ENCODE results near the gene TRIM59.

TRIM59 gene

GRCh38 chr3:160427832-160428424 is 21.7 kb downstream of the TRIM59 start:
- peaks cover 64% of the 10 kb centered on the region; the same call in 1 of the 2 replicates for H3K36me3 ChIP-seq (ENCODE audit: insufficient read depth)
- peaks cover 73% of the 10 kb centered on the region for H3K79me2 ChIP-seq (ENCODE audit: insufficient read depth, low read depth)
- no peak overlapping the region for H3K4me3 ChIP-seq (IDR thresholded peaks at IDR 0.05; ENCODE audit: insufficient read depth, low read depth, low read length)
- no peak overlapping the region for H2AFZ ChIP-seq (ENCODE audit: low read depth)
- H3K9ac ChIP-seq, result no peak overlapping the region
- no peaks in the 10 kb centered on the region for H3K27me3 ChIP-seq (ENCODE audit: insufficient read depth, low read depth)
- H3K4me2 ChIP-seq, result no peak overlapping the region
- H3K27ac ChIP-seq, result no peak overlapping the region
- no peak for TF ChIP-seq CTCF (conservative IDR thresholded peaks at IDR 0.05; ENCODE audit: low read depth, low read length)
- H4K20me1 ChIP-seq (ENCODE audit: insufficient read depth), result peaks cover 12% of the 10 kb centered on the region; the same call in 1 of the 2 replicates
- peaks cover 9% of the 10 kb centered on the region for H3K4me1 ChIP-seq (ENCODE audit: low read depth, poor library complexity, severe bottlenecking)

- H3K27ac ChIP-seq, result no peak overlapping the region; the same call in 1 of the 2 replicates
- peaks cover 93% of the 10 kb centered on the region for H3K4me1 ChIP-seq (ENCODE audit: low read depth, poor library complexity, severe bottlenecking)
- peaks cover 72% of the 10 kb centered on the region for H3K36me3 ChIP-seq (ENCODE audit: insufficient read depth)
- peaks cover 95% of the 10 kb centered on the region for H3K79me2 ChIP-seq (ENCODE audit: insufficient read depth, low read depth)
- H4K20me1 ChIP-seq (ENCODE audit: insufficient read depth), result peaks cover 25% of the 10 kb centered on the region; the same call in 1 of the 2 replicates
- TF ChIP-seq CTCF (conservative IDR thresholded peaks at IDR 0.05; ENCODE audit: low read depth, low read length), result no peak
- H2AFZ ChIP-seq (ENCODE audit: low read depth), result no peak overlapping the region
- no peaks in the 10 kb centered on the region for H3K27me3 ChIP-seq (ENCODE audit: insufficient read depth, low read depth)
- H3K4me2 ChIP-seq, result no peak overlapping the region
- no peak overlapping the region for H3K9ac ChIP-seq
- H3K4me3 ChIP-seq (IDR thresholded peaks at IDR 0.05; ENCODE audit: insufficient read depth, low read depth, low read length), result no peak overlapping the region
These were observed 32.3 kb downstream of the TRIM59 start for GRCh38 chr3:160417311-160417710.

- no peak overlapping the region for H3K9ac ChIP-seq
- no peaks in the 10 kb centered on the region for H3K27me3 ChIP-seq (ENCODE audit: insufficient read depth, low read depth)
- H3K79me2 ChIP-seq (ENCODE audit: insufficient read depth, low read depth), result peaks cover 94% of the 10 kb centered on the region
- no peak overlapping the region for H2AFZ ChIP-seq (ENCODE audit: low read depth)
- H3K4me2 ChIP-seq, result no peak overlapping the region
- no peak overlapping the region for H3K4me3 ChIP-seq (IDR thresholded peaks at IDR 0.05; ENCODE audit: insufficient read depth, low read depth, low read length)
- peaks cover 94% of the 10 kb centered on the region for H3K4me1 ChIP-seq (ENCODE audit: low read depth, poor library complexity, severe bottlenecking)
- peak; percentile 86 for TF ChIP-seq CTCF (conservative IDR thresholded peaks at IDR 0.05; ENCODE audit: low read depth, low read length)
- peaks cover 38% of the 10 kb centered on the region; the same call in 1 of the 2 replicates for H4K20me1 ChIP-seq (ENCODE audit: insufficient read depth)
- peaks cover 60% of the 10 kb centered on the region for H3K36me3 ChIP-seq (ENCODE audit: insufficient read depth)
- peak overlapping the region; percentile 15; the same call in 1 of the 2 replicates for H3K27ac ChIP-seq
These were observed 35.9 kb downstream of the TRIM59 start for GRCh38 chr3:160413613-160414248.

GRCh38 chr3:160412477-160412876 is 37.1 kb downstream of the TRIM59 start:
- Histone ChIP-seq H2AFZ (ENCODE audit: low read depth) (no peak overlapping the region), H3K9ac (no peak overlapping the region), H3K27ac (peak overlapping the region; percentile 15; the same call in 1 of the 2 replicates), H3K4me2 (no peak overlapping the region), H3K4me1 (ENCODE audit: low read depth, poor library complexity, severe bottlenecking) (peaks cover 96% of the 10 kb centered on the region), H3K79me2 (ENCODE audit: insufficient read depth, low read depth) (peaks cover 95% of the 10 kb centered on the region), H3K4me3 (IDR thresholded peaks at IDR 0.05; ENCODE audit: insufficient read depth, low read depth, low read length) (no peak overlapping the region), H4K20me1 (ENCODE audit: insufficient read depth) (peaks cover 40% of the 10 kb centered on the region; the same call in 1 of the 2 replicates), H3K36me3 (ENCODE audit: insufficient read depth) (peaks cover 62% of the 10 kb centered on the region), H3K27me3 (ENCODE audit: insufficient read depth, low read depth) (no peaks in the 10 kb centered on the region)
- no peak for TF ChIP-seq CTCF (conservative IDR thresholded peaks at IDR 0.05; ENCODE audit: low read depth, low read length)
